Right lobe of liver (tissue), 4 donors: Measurements from ENCODE around the gene AGRN.

Experiments used
- CTCF ChIP-seq, 4 donors: fragments of 200-600 bp in 3 of 4; fragments of 450-650 bp in 1 of 4; IDR thresholded peaks; one replicate each; pipeline versions ENCODE4 v1.5.1 to v1.8.0; 2016 to 2022; ENCODE audit warnings: antibody characterized with exemption in 4 of 4, mild to moderate bottlenecking in 2 of 4
- POLR2A ChIP-seq: fragments of 450-650 bp; IDR thresholded peaks from one replicate; pipeline ENCODE4 v1.6.1; 2017; ENCODE audit warnings: antibody characterized with exemption, mild to moderate bottlenecking
- donor health status: DM: no; HTN: no; CAD: no.
- donor health status: DM: no; HTN: no; CAD: no.
- donor health status: DM: no; HTN: yes; CAD: no.

GRCh38 chr1:998745-998994 lies 21.2 kb upstream of the AGRN start:
- TF ChIP-seq POLR2A = no peak
- TF ChIP-seq CTCF (IDR thresholded peaks at IDR 0.05) = no peak
